ENCODE data around the gene ATG16L1. TPM values are rescaled to one million over a fixed set of nuclear protein-coding genes. Genes with fewer than 3 reads are reported as not detected.

Gene ATG16L1
- total RNA-seq, 2 experiments from 2014 or later = 31.8 to 44.9 TPM

GRCh38 chr2:233290051-233290845 lies 38.8 kb downstream of the ATG16L1 start:
- no peaks in the 10 kb centered on the region for H4K20me1 ChIP-seq (ENCODE audit: insufficient read depth, low read length)
- peaks cover 97% of the 10 kb centered on the region for H3K36me3 ChIP-seq (ENCODE audit: insufficient read depth, low read length)
- H3K4me3 ChIP-seq (ENCODE audit: low read depth, low read length, poor library complexity, severe bottlenecking) = no peak overlapping the region
- intact Hi-C loops (cut with micrococcal nuclease; ENCODE audit: unreplicated experiment) = no loop called here
- no peaks in the 10 kb centered on the region for H3K79me2 ChIP-seq (ENCODE audit: insufficient read depth, low read depth, low read length)
- no peak for DNase-seq (ENCODE audit: low spot score)
- CTCF ChIA-PET (ENCODE audit: unreplicated experiment) = no interaction called here
- no peaks in the 10 kb centered on the region for H3K9me2 ChIP-seq (ENCODE audit: insufficient read depth, low read length)
- H3K27ac ChIP-seq (ENCODE audit: low read depth, low read length, poor library complexity, severe bottlenecking) = no peak overlapping the region
- no TSS peak for BruUV-seq (replicated peaks)
- H3K4me1 ChIP-seq (ENCODE audit: insufficient read depth, low read length, poor library complexity, severe bottlenecking) = no peaks in the 10 kb centered on the region
- POLR2A ChIA-PET = no interaction called here
- no peak overlapping the region for H2AFZ ChIP-seq (ENCODE audit: low read length)
- no peak overlapping the region for H3K4me2 ChIP-seq (ENCODE audit: low read length)
- H3K9me3 ChIP-seq (ENCODE audit: low read length) = no peaks in the 10 kb centered on the region
- TF ChIP-seq EZH2phosphoT487 (IDR thresholded peaks at IDR 0.05; ENCODE audit: borderline replicate concordance, low read depth, low read length) = no peak
- TF ChIP-seq, protein P1, sequence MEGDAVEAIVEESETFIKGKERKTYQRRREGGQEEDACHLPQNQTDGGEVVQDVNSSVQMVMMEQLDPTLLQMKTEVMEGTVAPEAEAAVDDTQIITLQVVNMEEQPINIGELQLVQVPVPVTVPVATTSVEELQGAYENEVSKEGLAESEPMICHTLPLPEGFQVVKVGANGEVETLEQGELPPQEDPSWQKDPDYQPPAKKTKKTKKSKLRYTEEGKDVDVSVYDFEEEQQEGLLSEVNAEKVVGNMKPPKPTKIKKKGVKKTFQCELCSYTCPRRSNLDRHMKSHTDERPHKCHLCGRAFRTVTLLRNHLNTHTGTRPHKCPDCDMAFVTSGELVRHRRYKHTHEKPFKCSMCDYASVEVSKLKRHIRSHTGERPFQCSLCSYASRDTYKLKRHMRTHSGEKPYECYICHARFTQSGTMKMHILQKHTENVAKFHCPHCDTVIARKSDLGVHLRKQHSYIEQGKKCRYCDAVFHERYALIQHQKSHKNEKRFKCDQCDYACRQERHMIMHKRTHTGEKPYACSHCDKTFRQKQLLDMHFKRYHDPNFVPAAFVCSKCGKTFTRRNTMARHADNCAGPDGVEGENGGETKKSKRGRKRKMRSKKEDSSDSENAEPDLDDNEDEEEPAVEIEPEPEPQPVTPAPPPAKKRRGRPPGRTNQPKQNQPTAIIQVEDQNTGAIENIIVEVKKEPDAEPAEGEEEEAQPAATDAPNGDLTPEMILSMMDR (conservative IDR thresholded peaks at IDR 0.05; ENCODE audit: low read length) = no peak

DNA sequence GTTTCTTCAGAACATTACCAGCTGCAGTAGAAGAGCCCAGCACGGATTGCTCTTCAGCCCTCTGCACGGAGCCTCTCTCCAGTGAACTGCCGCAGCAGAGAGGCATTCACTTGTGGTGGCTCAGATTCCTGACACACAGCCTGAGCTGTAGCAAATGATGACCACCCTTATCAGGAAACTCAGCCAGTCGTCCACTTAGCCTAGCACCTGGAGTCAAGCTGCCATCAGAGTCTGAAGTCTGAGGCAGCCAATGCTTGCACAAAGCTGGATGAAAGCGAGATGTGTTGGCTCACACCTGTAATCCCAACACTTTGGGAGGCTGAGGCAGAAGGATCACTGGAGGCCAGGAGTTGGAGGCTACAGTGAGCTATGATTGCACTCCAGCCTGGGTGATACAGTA lies 44.4 kb downstream of the ATG16L1 start:
- no peaks in the 10 kb centered on the region for H3K79me2 ChIP-seq (ENCODE audit: insufficient read depth, low read depth, low read length)
- no peaks in the 10 kb centered on the region for H3K4me1 ChIP-seq (ENCODE audit: insufficient read depth, low read length, poor library complexity, severe bottlenecking)
- intact Hi-C loops (cut with micrococcal nuclease; ENCODE audit: unreplicated experiment) = no loop called here
- POLR2A ChIA-PET = interaction anchor here (0.6 to 1.8 kb wide), 4 partner anchors 13 to 487 kb away, joined by 3 to 5 read pairs (median 4); no protein-coding TSS in a partner anchor
- H4K20me1 ChIP-seq (ENCODE audit: insufficient read depth, low read length) = no peaks in the 10 kb centered on the region
- H3K9me2 ChIP-seq (ENCODE audit: insufficient read depth, low read length) = no peaks in the 10 kb centered on the region
- no peak for DNase-seq (ENCODE audit: low spot score)
- H3K36me3 ChIP-seq (ENCODE audit: insufficient read depth, low read length) = peaks cover 55% of the 10 kb centered on the region
- TF ChIP-seq EZH2phosphoT487 (IDR thresholded peaks at IDR 0.05; ENCODE audit: borderline replicate concordance, low read depth, low read length) = no peak
- TF ChIP-seq, protein P1 (conservative IDR thresholded peaks at IDR 0.05; ENCODE audit: low read length) = no peak
- CTCF ChIA-PET (ENCODE audit: unreplicated experiment) = interaction anchor here (0.6 kb wide), 1 partner anchor 20 kb away, joined by 3 read pairs; no protein-coding TSS in a partner anchor
- no peak overlapping the region for H3K4me3 ChIP-seq (ENCODE audit: low read depth, low read length, poor library complexity, severe bottlenecking)
- H3K4me2 ChIP-seq (ENCODE audit: low read length) = no peak overlapping the region
- H3K9me3 ChIP-seq (ENCODE audit: low read length) = no peaks in the 10 kb centered on the region
- BruUV-seq (replicated peaks) = no TSS peak
- H3K27ac ChIP-seq (ENCODE audit: low read depth, low read length, poor library complexity, severe bottlenecking) = no peak overlapping the region
- H2AFZ ChIP-seq (ENCODE audit: low read length) = no peak overlapping the region

- H3K4me3 ChIP-seq (ENCODE audit: low read depth, low read length, poor library complexity, severe bottlenecking) = no peak overlapping the region
- H4K20me1 ChIP-seq (ENCODE audit: insufficient read depth, low read length) = no peaks in the 10 kb centered on the region; the same call in 1 of the 2 replicates
- CTCF ChIA-PET (ENCODE audit: unreplicated experiment) = no interaction called here
- H2AFZ ChIP-seq (ENCODE audit: low read length) = no peak overlapping the region
- no peaks in the 10 kb centered on the region for H3K4me1 ChIP-seq (ENCODE audit: insufficient read depth, low read length, poor library complexity, severe bottlenecking)
- POLR2A ChIA-PET = interaction anchor here (1.8 kb wide), 1 partner anchor 49 kb away, joined by 5 read pairs; no protein-coding TSS in a partner anchor
- H3K4me2 ChIP-seq (ENCODE audit: low read length) = no peak overlapping the region
- H3K36me3 ChIP-seq (ENCODE audit: insufficient read depth, low read length) = peaks cover 43% of the 10 kb centered on the region
- H3K9me2 ChIP-seq (ENCODE audit: insufficient read depth, low read length) = no peaks in the 10 kb centered on the region
- DNase-seq (ENCODE audit: low spot score) = no peak
- no peak for TF ChIP-seq EZH2phosphoT487 (IDR thresholded peaks at IDR 0.05; ENCODE audit: borderline replicate concordance, low read depth, low read length)
- TF ChIP-seq, protein P1 (conservative IDR thresholded peaks at IDR 0.05; ENCODE audit: low read length) = no peak
- intact Hi-C loops (cut with micrococcal nuclease; ENCODE audit: unreplicated experiment) = no loop called here
- H3K9me3 ChIP-seq (ENCODE audit: low read length) = no peaks in the 10 kb centered on the region
- H3K27ac ChIP-seq (ENCODE audit: low read depth, low read length, poor library complexity, severe bottlenecking) = no peak overlapping the region
- BruUV-seq (replicated peaks) = no TSS peak
- no peaks in the 10 kb centered on the region for H3K79me2 ChIP-seq (ENCODE audit: insufficient read depth, low read depth, low read length)
These were observed 45.6 kb downstream of the ATG16L1 start for GRCh38 chr2:233297076-233297475.
